GM19099 (cell line): ENCODE results near the gene SBDS.

Experiments used
- POLR2A ChIP-seq: IDR thresholded peaks from 3 replicates; pipeline ENCODE4 v1.6.1; 2011; ENCODE audit warnings: low read depth; ENCODE audit not compliant: insufficient read length; ENCODE audit errors: extremely low read depth

SBDS gene

DNA sequence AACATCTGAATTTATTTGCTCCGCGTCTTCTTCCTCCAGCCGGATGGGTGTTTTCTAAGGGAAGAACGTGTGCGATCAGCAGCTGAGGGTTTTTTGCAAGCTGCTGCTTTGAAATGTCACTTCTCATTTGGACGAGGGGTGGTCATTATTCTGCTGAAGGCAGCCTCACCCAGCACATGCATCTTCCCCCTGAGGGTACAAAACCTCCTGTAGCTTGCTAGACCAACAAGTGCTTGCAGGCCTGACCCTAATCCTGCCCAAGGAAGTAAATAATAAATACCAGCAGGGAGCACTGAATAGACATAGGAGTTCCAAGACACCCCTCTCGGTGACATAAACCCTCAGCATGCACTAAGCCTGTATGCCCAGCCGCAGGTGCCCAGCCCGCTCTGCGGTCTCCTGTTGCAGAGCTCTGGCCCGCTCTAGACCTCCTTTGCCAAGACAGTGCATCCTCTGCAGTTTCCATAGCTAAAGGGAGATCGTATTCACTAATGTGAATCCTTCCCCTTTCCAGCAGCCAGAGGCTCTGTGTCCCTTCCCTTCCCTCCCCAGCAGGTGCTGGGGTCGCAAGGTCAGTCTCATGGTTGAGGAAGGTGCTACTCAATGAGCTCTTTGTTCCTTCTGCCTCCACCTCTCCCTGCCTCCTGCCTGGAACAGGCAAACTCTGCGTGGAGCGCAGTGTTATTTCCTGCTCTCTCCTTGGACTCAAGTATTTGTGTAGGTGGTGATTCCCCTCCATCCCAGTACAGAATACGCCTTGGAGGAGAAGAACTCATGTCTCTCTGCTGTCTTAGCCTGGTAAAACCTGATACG, 36.6 kb downstream of the SBDS start:
- TF ChIP-seq POLR2A: no peak

DNA sequence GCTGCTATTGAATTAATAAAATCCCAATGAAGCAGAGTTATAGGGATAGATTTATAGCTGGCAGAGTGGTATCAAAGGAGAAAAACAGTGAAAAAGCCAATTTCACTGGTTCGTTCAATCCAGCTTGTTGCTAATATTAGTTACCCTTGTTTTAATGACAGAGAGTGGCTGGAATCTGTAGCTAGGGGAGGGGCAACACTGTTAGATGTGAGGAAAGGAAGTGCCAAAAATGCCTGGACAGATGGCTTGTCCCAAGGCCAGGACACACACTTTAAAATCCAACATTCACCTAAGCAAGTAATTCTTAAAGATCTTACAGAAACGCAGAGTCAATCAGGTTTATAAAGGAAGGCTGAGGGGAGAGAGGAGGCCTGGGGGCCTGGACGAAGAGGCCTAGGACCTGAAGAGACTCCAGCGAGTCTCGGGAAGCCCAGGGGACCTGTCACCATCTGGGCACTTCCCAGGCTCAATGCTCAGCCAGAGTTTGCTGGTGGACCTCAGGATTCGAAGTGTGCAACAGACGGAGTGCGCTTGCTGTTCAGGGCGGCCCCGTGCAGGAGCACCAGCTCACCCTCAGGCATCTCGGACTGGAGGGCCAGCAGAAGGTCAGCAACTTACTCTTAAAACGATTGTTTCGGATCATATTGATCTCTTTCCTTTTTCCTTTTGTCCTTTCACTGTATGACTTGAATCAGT, 37.6 kb downstream of the SBDS start:
- no peak for TF ChIP-seq POLR2A

DNA sequence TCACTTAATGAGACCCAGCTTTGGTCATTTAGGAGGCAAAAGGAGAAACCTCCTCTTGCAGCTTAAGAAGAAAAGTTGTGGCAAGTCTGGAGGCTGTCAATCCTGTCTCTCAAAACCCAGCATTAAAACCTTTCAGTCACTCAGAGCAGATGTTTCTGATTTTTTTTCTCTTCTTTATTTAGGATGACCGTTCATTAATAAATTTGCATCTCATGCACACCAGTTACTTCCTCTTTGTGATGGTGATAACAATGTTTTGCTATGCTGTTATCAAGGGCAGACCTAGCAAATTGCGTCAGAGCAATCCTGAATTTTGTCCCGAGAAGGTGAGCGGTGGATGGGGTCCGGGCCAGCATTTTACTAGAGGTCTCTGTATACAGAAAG, 42.4 kb downstream of the SBDS start:
- TF ChIP-seq POLR2A: no peak

DNA sequence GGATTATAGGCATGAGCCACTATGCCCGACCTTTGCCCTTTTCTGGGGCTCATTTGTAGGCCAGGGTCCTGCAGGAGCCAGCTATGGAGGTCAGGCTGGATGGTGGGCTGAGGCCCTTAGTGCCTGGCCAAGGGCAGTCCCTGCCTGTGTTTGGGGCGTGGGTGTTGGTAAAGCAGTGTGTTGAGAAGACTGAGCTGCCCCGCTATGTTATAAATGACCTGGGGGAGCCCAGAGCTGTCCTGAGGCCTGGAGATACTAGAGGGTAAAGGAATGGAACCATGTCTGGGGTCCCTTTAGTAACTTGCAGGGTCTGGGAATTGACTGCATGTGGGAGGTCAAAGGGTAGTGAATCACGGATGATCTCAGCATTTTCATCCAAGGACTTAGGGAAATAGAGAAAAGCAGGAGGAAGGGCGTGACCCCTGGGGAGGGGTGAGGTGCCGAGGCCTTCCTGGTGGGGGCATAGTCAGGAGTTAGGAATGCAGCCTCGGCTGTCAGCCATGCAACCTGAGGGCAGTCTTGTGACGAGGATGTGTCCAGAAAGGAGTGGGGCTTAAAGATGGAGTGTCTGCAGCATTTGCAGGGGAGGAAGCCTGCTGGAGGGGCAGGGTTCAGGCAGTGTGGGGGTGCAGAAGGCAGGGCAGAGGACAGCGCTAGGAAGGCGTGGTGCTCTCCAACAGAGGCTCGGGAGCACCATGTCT, 42.9 kb downstream of the SBDS start:
- TF ChIP-seq POLR2A: no peak

DNA sequence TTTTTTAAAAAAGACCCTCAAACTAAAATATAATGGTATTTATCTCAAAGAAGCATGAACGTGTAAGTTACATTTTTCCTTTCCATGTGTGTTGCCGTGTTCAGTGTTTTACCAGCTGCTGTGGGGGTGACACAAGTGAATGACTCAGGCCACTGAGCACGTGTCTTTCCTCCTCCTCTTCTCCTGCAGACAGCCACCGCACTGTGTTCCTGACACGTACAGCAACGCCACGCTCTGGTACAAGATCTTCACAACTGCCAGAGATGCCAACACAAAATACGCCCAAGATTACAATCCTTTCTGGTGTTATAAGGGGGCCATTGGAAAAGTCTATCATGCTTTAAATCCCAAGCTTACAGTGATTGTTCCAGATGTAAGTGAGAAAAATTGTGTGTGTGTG, 44.6 kb downstream of the SBDS start:
- no peak for TF ChIP-seq POLR2A

DNA sequence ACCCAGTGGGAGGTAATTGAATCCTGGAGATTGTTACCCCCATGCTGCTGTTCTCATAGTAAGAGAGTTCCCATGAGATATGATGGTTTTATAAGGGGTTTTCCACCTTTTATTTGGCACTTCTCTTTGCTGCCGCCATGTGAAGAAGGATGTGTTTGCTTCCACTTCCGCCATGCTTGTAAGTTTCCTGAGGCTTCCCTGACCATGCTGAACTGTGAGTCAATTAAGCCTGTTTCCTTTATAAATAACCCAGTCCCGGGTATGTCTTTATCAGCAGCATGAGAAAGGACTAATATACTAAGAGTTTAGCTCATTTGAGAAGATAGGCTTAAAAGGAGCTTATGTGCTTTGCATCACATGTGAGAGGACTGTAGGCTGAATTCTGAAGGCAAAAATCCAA, 45.1 kb downstream of the SBDS start:
- no peak for TF ChIP-seq POLR2A

DNA sequence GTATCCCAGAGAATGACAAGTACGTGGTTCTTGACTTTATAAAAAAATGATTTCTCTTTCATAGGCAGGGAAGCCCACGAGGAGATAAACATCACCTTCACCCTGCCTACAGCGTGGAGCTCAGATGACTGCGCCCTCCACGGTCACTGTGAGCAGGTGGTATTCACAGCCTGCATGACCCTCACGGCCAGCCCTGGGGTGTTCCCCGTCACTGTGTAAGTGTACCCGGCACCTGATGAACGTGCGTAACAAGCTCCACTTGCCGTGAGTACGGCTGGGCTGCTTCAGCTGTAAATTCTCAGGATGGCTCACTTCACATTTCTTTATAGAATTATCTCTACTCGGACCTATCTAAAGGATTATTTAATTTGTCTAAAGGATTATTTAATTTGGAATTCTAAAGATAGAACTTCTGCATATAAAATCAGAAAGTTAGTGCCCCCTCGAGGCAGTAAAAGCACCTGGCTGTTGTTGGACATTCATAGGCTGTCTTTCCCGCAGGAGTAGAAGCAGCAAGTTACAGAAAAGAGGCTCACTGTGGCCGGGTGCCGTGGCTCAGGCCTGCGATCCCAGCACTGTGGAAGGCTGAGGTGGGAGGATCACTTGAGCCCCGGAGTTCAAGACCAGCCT, 46.8 kb downstream of the SBDS start:
- no peak for TF ChIP-seq POLR2A

DNA sequence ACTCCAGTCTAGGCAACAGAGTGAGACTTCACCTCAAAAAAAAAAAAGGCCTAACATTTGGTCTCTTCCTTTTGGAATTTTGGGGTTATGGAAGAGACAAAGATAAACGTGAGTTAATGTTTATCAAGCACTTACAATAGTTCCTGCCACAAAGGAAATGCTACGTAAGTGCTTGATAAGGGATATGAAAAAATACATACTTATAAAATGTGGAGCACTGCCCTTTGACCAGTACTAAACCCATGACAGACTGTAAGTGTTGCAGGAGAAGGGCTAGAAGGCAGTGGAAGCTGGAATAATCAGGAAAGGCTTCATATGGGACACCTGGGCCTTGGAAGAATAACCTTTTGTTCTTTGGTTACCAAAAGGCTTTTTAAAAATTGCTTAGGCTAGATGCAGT, 48.8 kb downstream of the SBDS start:
- TF ChIP-seq POLR2A: no peak

DNA sequence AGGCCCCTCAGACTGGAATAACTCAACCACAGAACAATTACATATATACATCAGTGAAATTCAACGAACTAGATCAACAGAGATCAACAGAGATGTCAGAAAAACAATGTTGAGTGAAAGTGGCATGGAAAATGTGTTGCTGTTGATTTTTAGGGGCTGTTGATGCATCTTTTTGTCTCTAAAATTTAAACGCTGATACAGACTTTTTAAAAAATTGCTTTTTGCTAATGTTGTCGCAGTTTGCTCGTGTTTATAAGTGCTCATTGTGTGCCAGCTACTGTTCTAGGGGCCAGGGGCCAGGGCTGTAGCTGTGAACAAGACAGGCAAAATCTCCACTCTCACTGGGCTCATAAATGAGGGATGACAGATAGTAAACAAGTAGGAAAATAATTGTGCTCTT, 56.1 kb downstream of the SBDS start:
- no peak for TF ChIP-seq POLR2A

DNA sequence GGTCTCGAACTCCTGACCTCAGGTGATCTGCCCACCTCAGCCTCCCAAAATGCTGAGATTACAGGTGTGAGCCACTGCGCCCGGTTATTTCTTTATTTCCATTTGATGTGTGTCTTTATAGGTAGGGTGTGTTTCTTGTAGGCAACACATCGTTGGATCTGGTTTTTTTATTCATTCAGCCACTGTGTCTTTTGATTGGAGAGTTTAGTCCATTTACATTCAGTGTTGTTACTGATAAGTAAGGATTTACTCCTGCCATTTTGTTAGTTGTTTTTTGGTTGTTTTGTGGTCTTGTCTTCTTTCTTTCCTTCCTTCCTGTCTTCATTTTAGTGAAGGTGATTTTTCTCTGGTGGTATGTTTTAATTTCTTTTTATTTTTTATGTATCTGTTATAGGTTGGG, 57.4 kb downstream of the SBDS start:
- TF ChIP-seq POLR2A: no peak
